ENCODE results near the gene DECR2. TPM values are rescaled to one million over a fixed set of nuclear protein-coding genes. Genes with fewer than 3 reads are reported as not detected.

Gene DECR2
- total RNA-seq, 4 donors from 2014 or later: 17.0 to 23.3 (median 18.8) TPM

GRCh38 chr16:445566-445965, 43.9 kb downstream of the DECR2 start:
- no peaks in the 10 kb centered on the region for H3K36me3 ChIP-seq
- ATAC-seq (no peak), DNase-seq (no peak)
- H3K4me1 ChIP-seq: peaks cover 24 to 30% of the 10 kb centered on the region in 2 donors
- intact Hi-C loops (cut with DNase I; ENCODE audit: low total_unique reads) (no loop called here), in situ Hi-C loops (cut with MboI; ENCODE audit: low sequenced_read_pairs in 4 of 4) (no loop called here)
- H3K4me3 ChIP-seq: no peak overlapping the region
- no peaks in the 10 kb centered on the region for H3K27me3 ChIP-seq
- no peaks in the 10 kb centered on the region for H3K9me3 ChIP-seq
- H3K27ac ChIP-seq: no peak overlapping the region
- TF ChIP-seq, protein P1, sequence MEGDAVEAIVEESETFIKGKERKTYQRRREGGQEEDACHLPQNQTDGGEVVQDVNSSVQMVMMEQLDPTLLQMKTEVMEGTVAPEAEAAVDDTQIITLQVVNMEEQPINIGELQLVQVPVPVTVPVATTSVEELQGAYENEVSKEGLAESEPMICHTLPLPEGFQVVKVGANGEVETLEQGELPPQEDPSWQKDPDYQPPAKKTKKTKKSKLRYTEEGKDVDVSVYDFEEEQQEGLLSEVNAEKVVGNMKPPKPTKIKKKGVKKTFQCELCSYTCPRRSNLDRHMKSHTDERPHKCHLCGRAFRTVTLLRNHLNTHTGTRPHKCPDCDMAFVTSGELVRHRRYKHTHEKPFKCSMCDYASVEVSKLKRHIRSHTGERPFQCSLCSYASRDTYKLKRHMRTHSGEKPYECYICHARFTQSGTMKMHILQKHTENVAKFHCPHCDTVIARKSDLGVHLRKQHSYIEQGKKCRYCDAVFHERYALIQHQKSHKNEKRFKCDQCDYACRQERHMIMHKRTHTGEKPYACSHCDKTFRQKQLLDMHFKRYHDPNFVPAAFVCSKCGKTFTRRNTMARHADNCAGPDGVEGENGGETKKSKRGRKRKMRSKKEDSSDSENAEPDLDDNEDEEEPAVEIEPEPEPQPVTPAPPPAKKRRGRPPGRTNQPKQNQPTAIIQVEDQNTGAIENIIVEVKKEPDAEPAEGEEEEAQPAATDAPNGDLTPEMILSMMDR (IDR thresholded peaks at IDR 0.05 in 4 of 5, conservative IDR thresholded peaks at IDR 0.05 in 1 of 5): no peak
- no peak for TF ChIP-seq POLR2A (IDR thresholded peaks at IDR 0.05)

DNA sequence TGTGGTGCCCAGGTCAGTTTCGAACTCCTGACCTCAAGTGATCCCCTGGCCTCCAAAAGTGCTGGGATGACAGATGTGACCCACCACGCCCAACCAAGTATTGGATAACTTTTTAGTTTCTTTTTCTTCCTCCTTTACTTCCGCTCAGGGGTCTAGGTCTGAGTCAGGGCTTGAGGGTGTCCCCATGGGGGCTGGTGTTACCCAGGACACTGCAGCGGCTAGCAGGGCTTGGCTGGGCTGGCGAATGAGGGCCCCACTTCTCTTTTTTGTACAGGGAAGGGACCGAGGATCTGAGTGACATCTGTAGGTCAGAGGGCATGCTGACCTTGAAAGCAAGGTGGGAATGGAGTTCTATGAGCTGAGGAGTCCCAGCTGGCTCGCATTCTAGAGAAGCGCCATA, 48.7 kb downstream of the DECR2 start:
- Histone ChIP-seq H3K4me1 (peaks cover 0 to under 1% of the 10 kb centered on the region in 2 donors), H3K27me3 (no peaks in the 10 kb centered on the region), H3K27ac (no peak overlapping the region), H3K36me3 (no peaks in the 10 kb centered on the region), H3K4me3 (no peak overlapping the region), H3K9me3 (no peaks in the 10 kb centered on the region)
- intact Hi-C loops (cut with DNase I; ENCODE audit: low total_unique reads) (no loop called here), in situ Hi-C loops (cut with MboI; ENCODE audit: low sequenced_read_pairs in 4 of 4) (no loop called here)
- TF ChIP-seq, protein P1 (IDR thresholded peaks at IDR 0.05 in 4 of 5, conservative IDR thresholded peaks at IDR 0.05 in 1 of 5): no peak
- TF ChIP-seq POLR2A (IDR thresholded peaks at IDR 0.05): no peak
- DNase-seq: no peak
- no peak for ATAC-seq

GRCh38 chr16:450785-451512, 49.3 kb downstream of the DECR2 start:
- H3K27ac ChIP-seq: no peak overlapping the region
- intact Hi-C loops (cut with DNase I; ENCODE audit: low total_unique reads): no loop called here
- H3K4me3 ChIP-seq: no peak overlapping the region
- DNase-seq (no peak), ATAC-seq (no peak)
- TF ChIP-seq, protein P1 (IDR thresholded peaks at IDR 0.05 in 4 of 5, conservative IDR thresholded peaks at IDR 0.05 in 1 of 5): no peak
- TF ChIP-seq POLR2A (IDR thresholded peaks at IDR 0.05): no peak
- H3K4me1 ChIP-seq: no peaks in the 10 kb centered on the region
- no peaks in the 10 kb centered on the region for H3K27me3 ChIP-seq
- no peaks in the 10 kb centered on the region for H3K9me3 ChIP-seq
- no peaks in the 10 kb centered on the region for H3K36me3 ChIP-seq
- in situ Hi-C loops (cut with MboI; ENCODE audit: low sequenced_read_pairs in 4 of 4): no loop called here

DNA sequence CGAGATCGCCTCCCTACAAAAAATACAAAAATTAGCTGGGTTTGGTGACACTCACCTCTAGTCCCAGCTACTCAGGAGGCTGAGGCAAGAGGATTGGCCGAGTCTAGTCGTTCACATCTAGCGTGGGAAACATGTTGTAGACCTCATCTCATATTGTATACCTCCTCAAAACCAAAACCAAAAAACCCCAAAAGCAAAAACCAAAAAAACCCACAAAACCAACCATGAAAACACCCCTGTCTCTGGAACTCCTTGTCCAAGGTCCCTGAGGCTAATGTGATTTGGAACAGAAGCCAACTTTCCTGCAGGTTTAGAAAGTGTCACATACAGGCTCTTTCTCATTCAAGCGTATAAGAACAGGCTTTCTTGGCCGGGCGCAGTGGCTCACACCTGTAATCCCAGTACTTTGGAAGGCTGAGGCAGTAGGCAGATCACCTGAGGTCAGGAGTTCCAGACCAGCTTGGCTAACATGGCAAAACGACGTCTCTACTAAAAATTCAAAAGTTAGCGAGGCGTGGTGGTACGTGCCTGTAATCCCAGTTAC, 52.8 kb downstream of the DECR2 start:
- ATAC-seq (no peak), DNase-seq (no peak)
- Histone ChIP-seq H3K4me1 (peaks cover 17 to 18% of the 10 kb centered on the region in 2 donors), H3K9me3 (no peaks in the 10 kb centered on the region), H3K27ac (no peak overlapping the region), H3K4me3 (no peak overlapping the region), H3K27me3 (no peaks in the 10 kb centered on the region), H3K36me3 (no peaks in the 10 kb centered on the region)
- intact Hi-C loops (cut with DNase I; ENCODE audit: low total_unique reads) (no loop called here), in situ Hi-C loops (cut with MboI; ENCODE audit: low sequenced_read_pairs in 4 of 4) (no loop called here)
- no peak for TF ChIP-seq POLR2A (IDR thresholded peaks at IDR 0.05)
- TF ChIP-seq, protein P1 (IDR thresholded peaks at IDR 0.05 in 4 of 5, conservative IDR thresholded peaks at IDR 0.05 in 1 of 5): no peak

Measured in gastrocnemius medialis (tissue), 4 donors.